HEK293T (cell line): ENCODE results near the gene FBXL19.
"Not testable (repeated sequence)": the region's sequence is repeated elsewhere in the genome, so short reads cannot be mapped to it uniquely, and the experiment has no call there.

ENCODE experiments used
- CTCF ChIA-PET: fragments of 350-600 bp; formaldehyde crosslinking; extraction: SDS; loops from one replicate; lab custom pipeline; 2021; ENCODE audit warnings: antibody characterized with exemption, inconsistent platforms; lab: Yijun Ruan, JAX
- POLR2A ChIA-PET: fragments of 350-600 bp; formaldehyde crosslinking; extraction: SDS; loops from one replicate; lab custom pipeline; 2020; ENCODE audit warnings: antibody characterized with exemption, inconsistent platforms; lab: Yijun Ruan, JAX
- DNase-seq: peaks from one replicate; pipeline ENCODE4 v3.0.0; 2012; ENCODE audit warnings: mixed read lengths; ENCODE audit errors: extremely low spot score
- ARNT ChIP-seq: fragments of 450-650 bp; IDR thresholded peaks from 2 replicates; pipeline ENCODE4 v1.6.1; 2017; ENCODE audit warnings: mild to moderate bottlenecking
- BHLHE40 ChIP-seq: fragments of 450-650 bp; IDR thresholded peaks from 2 replicates; pipeline ENCODE4 v1.6.1; 2016; ENCODE audit warnings: mild to moderate bottlenecking, moderate library complexity, borderline replicate concordance
- CTBP1 ChIP-seq: fragments of 450-650 bp; IDR thresholded peaks from 2 replicates; pipeline ENCODE4 v1.6.1; 2016; ENCODE audit warnings: borderline replicate concordance
- ELF4 ChIP-seq: fragments of 450-650 bp; IDR thresholded peaks from 2 replicates; pipeline ENCODE4 v1.6.1; 2017; ENCODE audit warnings: antibody characterized with exemption
- FOXA1 ChIP-seq: fragments of 450-650 bp; IDR thresholded peaks from 2 replicates; pipeline ENCODE4 v1.6.1; 2016; ENCODE audit warnings: mild to moderate bottlenecking
- FOXK2 ChIP-seq: fragments of 450-650 bp; IDR thresholded peaks from 2 replicates; pipeline ENCODE4 v1.6.1; 2016; ENCODE audit warnings: mild to moderate bottlenecking
- FOXM1 ChIP-seq: fragments of 450-650 bp; IDR thresholded peaks from 2 replicates; pipeline ENCODE4 v1.6.1; 2017; ENCODE audit warnings: mild to moderate bottlenecking, borderline replicate concordance
- HDGF ChIP-seq: fragments of 450-650 bp; IDR thresholded peaks from 2 replicates; pipeline ENCODE4 v1.6.1; 2017; ENCODE audit warnings: antibody characterized with exemption, borderline replicate concordance
- L3MBTL2 ChIP-seq: fragments of 450-650 bp; conservative IDR thresholded peaks from 2 replicates; pipeline ENCODE4 v1.6.1; 2016; ENCODE audit warnings: mild to moderate bottlenecking
- LEF1 ChIP-seq: fragments of 450-650 bp; IDR thresholded peaks from 2 replicates; pipeline ENCODE4 v1.6.1; 2017; ENCODE audit warnings: mild to moderate bottlenecking, borderline replicate concordance
- NFRKB ChIP-seq: fragments of 450-650 bp; IDR thresholded peaks from 2 replicates; pipeline ENCODE4 v1.6.1; 2016; ENCODE audit warnings: mild to moderate bottlenecking, moderate library complexity
- SP1 ChIP-seq: fragments of 450-650 bp; IDR thresholded peaks from 2 replicates; pipeline ENCODE4 v1.6.1; 2017
- SUZ12 ChIP-seq: fragments of 450-650 bp; IDR thresholded peaks from 2 replicates; pipeline ENCODE4 v1.6.1; 2016; ENCODE audit warnings: mild to moderate bottlenecking
- TARDBP ChIP-seq: fragments of 450-650 bp; IDR thresholded peaks from 2 replicates; pipeline ENCODE4 v1.6.1; 2016
- ZNF384 ChIP-seq: fragments of 450-650 bp; IDR thresholded peaks from 2 replicates; pipeline ENCODE4 v1.6.1; 2016
- TF ChIP-seq, protein P1 (sequence below): fragments of 450-650 bp; IDR thresholded peaks from 2 replicates; pipeline ENCODE4 v1.6.1; 2016

The FBXL19 gene

DNA sequence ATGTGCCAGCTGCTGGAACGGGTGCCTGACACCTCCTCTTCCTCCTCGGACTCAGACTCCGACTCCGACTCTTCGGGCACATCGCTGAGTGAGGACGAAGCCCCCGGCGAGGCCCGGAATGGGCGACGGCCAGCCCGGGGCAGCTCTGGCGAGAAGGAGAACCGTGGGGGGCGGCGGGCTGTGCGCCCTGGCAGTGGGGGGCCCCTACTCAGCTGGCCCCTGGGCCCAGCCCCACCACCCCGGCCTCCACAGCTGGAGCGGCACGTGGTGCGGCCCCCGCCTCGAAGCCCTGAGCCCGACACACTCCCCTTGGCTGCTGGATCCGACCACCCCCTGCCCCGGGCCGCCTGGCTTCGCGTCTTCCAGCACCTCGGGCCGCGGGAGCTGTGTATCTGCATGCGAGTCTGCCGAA, 6.8 kb downstream of the FBXL19 start:
- no peak for TF ChIP-seq NFRKB
- no peak for TF ChIP-seq SUZ12
- no peak for TF ChIP-seq CTBP1
- TF ChIP-seq TARDBP, result no peak
- TF ChIP-seq ZNF384, result no peak
- TF ChIP-seq LEF1, result no peak
- TF ChIP-seq L3MBTL2, result no peak
- TF ChIP-seq ELF4, result no peak
- TF ChIP-seq FOXK2, result no peak
- ChIA-PET CTCF (no interaction called here), POLR2A (interaction anchor here (0.7 kb wide), 1 partner anchor 28 kb away, joined by 3 read pairs; no protein-coding TSS in a partner anchor)
- DNase-seq, result no peak

DNA sequence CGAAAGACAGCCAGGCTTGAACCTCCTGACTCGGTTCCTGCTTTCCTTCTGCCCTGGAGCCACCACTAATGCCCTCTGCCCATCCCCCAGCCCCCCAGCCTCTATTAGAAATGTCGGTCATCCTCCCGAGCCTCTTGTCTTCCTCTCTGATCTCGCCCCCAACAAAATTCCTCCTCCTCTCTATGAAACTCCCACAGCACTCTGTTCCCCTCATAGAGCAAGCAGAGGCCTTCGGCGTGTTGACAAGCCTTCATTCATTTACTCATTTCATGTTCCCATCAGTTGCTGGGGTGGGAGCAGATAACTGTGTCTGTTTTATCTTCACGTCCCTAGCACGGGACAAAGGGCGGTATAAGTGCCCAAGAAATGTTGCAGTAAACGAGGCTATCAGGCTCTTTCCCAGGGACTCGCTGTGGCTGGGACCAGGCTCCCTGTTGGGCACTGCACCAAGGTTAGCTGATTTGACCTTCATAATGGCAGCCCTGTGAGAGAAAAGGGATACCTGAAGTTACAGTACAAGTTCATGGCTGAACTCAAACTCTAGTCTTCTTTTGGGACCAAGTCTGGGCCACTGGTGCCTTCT, 7.8 kb downstream of the FBXL19 start:
- TF ChIP-seq FOXK2 (no peak), ELF4 (no peak), ZNF384 (no peak), HDGF (no peak), L3MBTL2 (no peak), CTBP1 (no peak), LEF1 (no peak), TARDBP (no peak), BHLHE40 (no peak), SUZ12 (no peak), SP1 (no peak)
- ChIA-PET CTCF (no interaction called here), POLR2A (no interaction called here)
- no peak for DNase-seq

DNA sequence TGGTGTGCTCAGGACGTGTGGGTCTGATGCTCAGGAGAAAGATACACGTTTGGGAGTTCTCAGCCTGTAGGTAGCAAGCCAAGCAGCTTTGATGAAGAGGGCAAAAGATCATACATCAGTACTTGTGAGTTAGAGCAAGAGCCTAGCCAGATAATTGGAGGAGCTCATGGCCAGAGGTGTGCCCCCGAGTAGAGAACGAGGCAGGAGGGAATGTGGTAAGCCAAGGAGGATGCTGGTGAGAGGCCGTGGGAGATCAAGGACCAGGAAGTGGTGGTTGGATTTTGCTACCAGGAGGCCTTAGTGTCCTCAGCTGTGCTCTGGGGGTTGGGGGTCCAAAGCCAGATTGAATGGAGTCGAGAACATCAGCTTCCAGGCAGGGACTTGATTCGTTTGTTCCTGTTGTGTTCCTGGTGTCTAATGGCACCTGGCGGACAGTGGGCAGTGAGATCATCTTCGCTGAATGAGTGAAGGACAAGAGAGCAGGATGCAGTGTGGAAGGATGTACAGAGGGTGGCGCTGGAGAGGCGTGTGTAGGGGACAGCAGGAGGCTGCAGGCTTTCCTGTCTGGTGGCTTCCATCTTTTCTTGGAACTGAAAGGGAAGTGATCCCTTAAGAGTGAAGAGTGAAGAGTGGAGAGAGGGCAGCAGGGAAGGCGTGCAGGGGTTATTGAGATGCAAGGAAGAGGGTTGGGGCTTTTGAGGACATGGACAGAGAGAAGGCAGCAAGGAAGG, 11.6 kb downstream of the FBXL19 start:
- peak; percentile 83 for DNase-seq
- POLR2A ChIA-PET, result interaction anchor here (1.3 to 1.4 kb wide), 2 partner anchors 10 to 60 kb away, joined by 4 read pairs; no protein-coding TSS in a partner anchor
- CTCF ChIA-PET, result interaction anchor here (0.6 to 1.7 kb wide), 5 partner anchors 9 to 908 kb away, joined by 3 to 5 read pairs (median 4); no protein-coding TSS in a partner anchor
- TF ChIP-seq, protein P1, sequence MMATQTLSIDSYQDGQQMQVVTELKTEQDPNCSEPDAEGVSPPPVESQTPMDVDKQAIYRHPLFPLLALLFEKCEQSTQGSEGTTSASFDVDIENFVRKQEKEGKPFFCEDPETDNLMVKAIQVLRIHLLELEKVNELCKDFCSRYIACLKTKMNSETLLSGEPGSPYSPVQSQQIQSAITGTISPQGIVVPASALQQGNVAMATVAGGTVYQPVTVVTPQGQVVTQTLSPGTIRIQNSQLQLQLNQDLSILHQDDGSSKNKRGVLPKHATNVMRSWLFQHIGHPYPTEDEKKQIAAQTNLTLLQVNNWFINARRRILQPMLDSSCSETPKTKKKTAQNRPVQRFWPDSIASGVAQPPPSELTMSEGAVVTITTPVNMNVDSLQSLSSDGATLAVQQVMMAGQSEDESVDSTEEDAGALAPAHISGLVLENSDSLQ, result no peak; the same call in 1 of the 2 replicates
- TF ChIP-seq ELF4, result no peak
- no peak for TF ChIP-seq L3MBTL2
- no peak for TF ChIP-seq LEF1
- TF ChIP-seq SP1, result no peak
- TF ChIP-seq NFRKB, result no peak

DNA sequence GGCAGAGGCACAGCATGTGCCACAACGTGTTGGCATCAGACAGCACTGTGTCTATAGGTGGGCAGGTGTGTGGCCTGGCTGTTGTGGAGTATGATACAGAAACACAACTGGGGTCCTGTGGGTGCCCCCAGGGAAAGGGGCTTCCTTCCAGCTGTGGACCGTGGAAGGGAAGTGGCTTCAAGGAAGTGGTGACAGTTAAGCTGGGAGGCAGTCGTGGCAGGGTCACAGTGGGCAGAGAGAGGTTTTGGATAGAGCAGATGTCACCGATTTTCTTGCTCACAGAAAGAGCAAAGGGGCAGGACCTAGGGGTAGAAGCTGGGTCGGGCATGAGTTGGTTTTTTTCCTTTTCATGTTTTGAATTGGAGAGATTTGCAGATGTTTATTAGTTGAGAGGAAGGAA, 14.3 kb downstream of the FBXL19 start:
- CTCF ChIA-PET, result interaction anchor here (0.6 to 1.5 kb wide), 3 partner anchors 10 to 175 kb away, joined by 3 to 4 read pairs (median 3); no protein-coding TSS in a partner anchor
- POLR2A ChIA-PET, result interaction anchor here (1.0 kb wide), 1 partner anchor 27 kb away, joined by 3 read pairs; no protein-coding TSS in a partner anchor

DNA sequence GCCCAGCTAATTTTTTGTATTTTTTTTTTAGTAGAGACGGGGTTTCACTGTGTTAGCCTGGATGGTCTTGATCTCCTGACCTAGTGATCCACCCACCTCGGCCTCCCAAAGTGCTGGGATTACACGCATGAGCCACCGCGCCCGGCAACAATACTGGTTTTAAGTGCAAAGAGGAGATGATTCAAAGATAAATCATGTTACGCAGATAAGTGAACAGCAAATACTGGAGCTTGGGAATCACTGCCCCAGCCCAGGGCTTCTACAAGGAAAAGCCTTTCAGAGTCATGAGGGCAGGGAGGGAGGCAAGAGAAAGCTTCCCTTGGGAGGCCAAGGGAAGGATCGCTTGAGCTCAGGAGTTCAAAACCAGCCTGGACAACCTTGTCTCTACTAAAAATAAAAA, 16.2 kb downstream of the FBXL19 start:
- DNase-seq, POLR2A ChIA-PET: not testable (repeated sequence)
- CTCF ChIA-PET, result interaction anchor here (0.9 kb wide), 1 partner anchor 14 kb away, joined by 3 read pairs; no protein-coding TSS in a partner anchor

More for the DNA sequence above, 14.3 kb downstream of the FBXL19 start:
- DNase-seq, result no peak
- TF ChIP-seq SUZ12 (no peak), L3MBTL2 (no peak), ELF4 (no peak), BHLHE40 (no peak), FOXA1 (no peak), HDGF (no peak), TARDBP (no peak), LEF1 (no peak), ARNT (no peak), FOXM1 (no peak), NFRKB (no peak), FOXK2 (no peak), SP1 (no peak), CTBP1 (no peak), ZNF384 (no peak)
- TF ChIP-seq, protein P1, result no peak

DNA sequence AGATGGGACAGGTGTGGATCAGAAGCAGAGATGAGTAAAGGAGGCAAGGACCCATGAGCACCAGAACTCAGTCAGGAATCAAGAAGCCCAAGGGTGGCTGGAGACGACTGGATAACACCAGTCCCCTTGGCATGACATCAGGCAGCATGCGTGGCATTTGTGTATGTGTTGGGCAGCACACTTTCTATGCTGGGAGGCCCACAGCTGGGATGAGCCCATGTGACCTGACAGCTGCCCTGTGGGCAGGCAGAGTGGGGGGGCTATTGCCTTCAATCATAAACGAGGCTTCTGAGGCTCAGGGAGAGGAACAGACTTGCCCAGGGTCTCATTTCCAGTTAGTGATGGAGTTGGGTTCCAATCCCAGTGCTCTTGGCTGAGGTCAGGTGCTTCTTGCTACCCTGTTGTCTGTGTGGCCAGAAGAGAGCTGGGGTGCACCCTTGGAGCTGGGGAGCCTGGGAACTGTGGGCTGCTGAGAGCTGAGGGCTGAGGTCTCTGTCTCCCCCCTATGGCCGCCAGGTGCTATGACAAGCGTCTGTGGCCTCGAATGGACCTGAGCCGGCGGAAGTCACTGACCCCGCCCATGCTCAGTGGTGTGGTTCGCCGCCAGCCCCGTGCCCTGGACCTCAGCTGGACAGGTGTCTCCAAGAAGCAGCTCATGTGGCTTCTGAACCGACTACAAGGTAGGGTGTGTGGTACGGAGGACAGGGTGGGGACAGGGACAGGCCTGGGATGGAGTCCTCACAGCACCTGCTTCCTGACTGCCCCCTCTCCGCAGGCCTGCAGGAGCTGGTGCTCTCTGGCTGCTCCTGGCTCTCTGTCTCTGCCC, 18.4 kb downstream of the FBXL19 start:
- TF ChIP-seq SP1, result no peak
- TF ChIP-seq TARDBP, result no peak
- no peak for TF ChIP-seq SUZ12
- peak; percentile 99 for TF ChIP-seq HDGF
- ChIA-PET CTCF (interaction anchor here (0.6 to 5.6 kb wide), 17 partner anchors 10 to 910 kb away, joined by 3 to 39 read pairs (median 4); no protein-coding TSS in a partner anchor), POLR2A (interaction anchor here (0.7 to 2.1 kb wide), 8 partner anchors 13 to 194 kb away, joined by 3 to 9 read pairs (median 3); partner anchors contain the start of genes FBXL19, PHKG2 and ZNF629)
- DNase-seq, result peak; percentile 93
